GM19240 (cell line): Measurements from ENCODE around the gene OR6C75.
"Not testable (repeated sequence)": the region's sequence is repeated elsewhere in the genome, so short reads cannot be mapped to it uniquely, and the experiment has no call there.

Experiments
- DNase-seq: peaks from one replicate; pipeline ENCODE4 v3.0.0; 2011; ENCODE audit warnings: low spot score; ENCODE audit not compliant: insufficient read length

OR6C75 gene

DNA sequence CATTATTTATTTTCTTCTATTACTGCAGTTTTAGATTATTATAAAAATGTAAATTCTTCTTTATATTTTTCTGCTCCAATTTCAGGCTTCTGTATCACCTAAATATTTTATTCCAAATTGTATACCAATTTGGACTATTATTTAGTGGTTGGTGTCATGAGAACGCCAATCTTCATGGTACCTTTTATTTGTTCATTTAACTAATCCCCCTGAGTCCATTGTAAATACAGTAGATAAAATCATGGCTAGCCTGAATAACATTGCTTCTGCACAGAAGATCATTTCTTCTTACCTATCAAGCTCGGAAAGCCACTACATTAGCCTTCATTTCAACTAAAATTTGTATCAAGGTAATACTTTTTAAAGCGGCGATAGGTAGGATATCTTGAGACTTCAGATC is at the start of gene OR6C75:
TSS of gene OR6C75 (plus strand) at position 301 of the 400 bp plus-strand sequence. CDS start 2,136 bp downstream, outside the sequence.
- no peak for DNase-seq

DNA sequence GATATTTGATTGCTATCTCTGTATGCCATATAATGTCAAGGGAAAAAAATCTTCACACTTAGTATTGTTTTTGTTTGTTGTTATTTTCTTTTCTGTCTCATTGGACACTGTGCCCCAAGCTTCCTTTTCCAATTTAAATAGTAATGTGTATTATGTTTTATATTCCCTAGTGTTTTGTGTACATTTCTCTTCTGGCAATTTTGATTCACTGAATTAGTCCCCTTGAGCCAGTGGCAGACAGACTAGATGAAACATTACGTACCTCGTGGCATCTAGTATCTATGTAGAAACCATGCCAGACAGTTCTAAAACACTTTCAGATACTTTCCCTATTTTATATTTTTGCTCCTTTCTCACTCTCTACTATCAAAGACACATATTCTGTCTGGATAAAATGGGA is 48.7 kb upstream of the OR6C75 start, which contains the start of gene OR6C1:
TSS of gene OR6C1 (plus strand) at position 301 of the 400 bp plus-strand sequence. CDS start 6,257 bp downstream, outside the sequence.
- DNase-seq = no peak

DNA sequence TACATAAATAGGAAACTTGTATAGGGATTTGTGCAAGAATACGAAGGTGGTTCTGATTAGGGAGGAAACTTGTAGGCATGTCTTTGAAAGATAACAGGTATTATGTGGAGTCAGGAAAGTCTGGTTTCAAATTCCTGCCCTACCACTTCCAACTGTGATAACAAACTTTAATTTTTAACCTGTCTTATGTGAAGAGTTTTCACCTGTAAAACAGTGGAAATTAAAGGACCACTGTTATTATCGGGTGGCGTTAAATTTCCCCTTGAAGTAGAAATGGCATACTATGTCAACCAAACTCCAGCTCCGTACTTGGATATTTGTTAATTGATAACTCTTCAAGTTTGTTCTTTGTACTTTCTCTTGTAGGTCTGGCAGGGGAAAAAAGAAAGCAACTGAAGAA is 42.6 kb upstream of the OR6C75 start:
- DNase-seq = no peak

DNA sequence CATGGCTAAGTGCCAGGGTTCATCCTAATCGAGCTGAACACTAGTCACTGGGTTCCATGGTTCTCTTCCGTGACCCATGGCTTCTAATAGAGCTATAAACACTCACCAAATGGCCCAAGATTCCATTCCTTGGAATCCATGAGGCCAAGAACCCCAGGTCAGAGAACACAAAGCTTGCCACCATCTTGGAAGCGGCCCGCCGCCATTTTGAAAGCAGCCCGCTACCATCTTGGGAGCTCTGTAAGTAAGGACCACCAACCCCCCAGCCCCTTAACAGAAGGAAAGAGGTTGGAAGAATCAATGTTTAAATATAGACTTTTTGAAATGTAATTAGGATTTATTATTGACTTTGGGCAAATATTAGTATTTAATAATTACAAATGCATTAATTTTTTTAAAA is 37.0 kb upstream of the OR6C75 start:
- DNase-seq = not testable (repeated sequence)

DNA sequence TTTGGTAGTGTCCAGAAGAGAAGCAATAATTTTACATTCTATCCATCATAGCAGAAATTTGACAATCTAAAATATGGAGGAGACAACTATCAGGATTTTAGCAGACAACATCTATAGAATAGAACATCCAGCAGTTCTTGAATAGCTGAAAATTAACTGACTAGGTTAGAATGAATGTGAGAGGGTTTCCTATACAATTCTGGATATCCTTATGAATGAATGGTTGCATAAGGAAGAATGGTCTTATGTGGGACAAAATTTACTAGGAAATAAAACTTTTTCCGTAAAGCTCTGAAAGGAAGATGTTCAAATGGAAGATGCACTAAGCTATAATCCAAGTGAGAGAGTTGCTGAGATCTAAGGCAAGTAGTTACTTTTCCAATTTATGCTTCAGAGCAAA is 32.3 kb upstream of the OR6C75 start, which contains the start of gene OR6C3:
TSS of gene OR6C3 (plus strand) at position 301 of the 400 bp plus-strand sequence. CDS start 955 bp downstream, outside the sequence.
- DNase-seq = no peak

DNA sequence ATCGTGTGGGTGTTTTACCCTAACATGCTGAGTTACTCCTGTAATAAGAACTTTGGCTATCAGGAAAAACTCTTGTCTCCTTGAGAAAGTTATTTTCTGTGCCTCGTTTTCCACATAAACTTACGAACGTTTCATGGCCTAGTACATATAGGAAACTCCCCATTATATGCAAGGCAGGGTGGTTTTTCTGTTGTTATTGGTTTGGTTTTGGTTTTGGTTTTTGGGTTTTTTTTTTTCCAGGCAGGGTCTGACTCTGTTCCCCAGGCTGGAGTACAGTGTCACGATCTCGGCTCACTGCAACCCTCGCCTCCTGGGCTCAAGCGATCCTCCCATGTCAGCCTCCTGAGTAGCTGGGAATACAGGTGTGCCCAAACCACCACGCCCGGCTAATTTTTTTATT is 26.8 kb upstream of the OR6C75 start:
- DNase-seq = no peak

DNA sequence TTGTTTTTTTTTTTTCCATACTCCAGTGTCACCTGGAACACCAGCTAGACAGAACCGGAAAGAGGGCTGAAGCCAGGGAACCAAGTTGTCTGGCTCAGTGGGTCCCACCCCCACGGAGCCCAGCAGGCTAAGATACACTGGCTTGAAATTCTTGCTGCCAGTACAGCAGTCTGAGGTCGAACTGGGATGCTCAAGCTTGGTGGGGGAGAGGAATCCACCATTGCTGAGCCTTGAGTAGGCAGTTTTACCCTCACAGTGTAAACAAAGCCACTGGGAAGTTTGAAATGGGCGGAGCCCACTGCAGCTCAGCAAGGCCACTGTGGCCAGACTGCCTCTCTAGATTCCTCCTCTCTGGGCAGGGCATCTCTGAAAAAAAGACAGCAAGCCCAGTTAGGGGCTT is 7.4 kb upstream of the OR6C75 start:
- not testable (repeated sequence) for DNase-seq

DNA sequence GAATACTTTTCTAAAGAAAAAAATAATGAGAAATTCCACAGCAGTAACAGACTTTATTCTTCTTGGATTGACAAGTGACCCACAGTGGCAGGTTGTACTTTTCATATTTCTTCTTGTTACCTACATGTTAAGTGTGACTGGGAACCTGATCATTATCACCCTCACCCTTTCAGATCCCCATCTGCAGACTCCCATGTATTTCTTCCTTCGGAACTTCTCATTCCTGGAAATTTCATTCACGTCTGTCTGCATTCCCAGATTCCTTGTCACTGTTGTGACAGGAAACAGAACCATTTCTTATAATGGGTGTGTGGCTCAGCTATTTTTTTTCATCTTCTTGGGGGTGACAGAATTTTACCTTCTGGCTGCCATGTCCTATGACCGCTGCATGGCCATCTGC is 2.3 kb downstream of the OR6C75 start:
- no peak for DNase-seq

DNA sequence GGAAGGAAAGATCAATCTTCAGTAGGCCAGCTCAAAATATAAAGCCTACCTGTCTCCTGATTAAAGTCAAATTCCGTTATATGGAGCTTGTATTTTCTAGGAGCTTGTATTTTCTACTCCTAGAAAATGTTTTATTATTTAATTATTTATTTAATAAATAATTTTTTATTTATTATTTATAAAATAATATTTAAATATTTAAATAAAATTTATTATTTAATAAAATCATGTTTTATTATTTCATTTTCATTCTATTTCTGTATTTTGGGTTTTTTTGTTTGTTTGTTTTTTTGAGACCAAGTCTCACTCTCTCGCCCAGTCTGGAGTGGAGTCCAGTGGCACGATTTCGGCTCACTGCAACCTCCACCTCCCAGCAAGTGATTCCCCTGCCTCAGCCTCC is 9.7 kb downstream of the OR6C75 start:
- DNase-seq = no peak

DNA sequence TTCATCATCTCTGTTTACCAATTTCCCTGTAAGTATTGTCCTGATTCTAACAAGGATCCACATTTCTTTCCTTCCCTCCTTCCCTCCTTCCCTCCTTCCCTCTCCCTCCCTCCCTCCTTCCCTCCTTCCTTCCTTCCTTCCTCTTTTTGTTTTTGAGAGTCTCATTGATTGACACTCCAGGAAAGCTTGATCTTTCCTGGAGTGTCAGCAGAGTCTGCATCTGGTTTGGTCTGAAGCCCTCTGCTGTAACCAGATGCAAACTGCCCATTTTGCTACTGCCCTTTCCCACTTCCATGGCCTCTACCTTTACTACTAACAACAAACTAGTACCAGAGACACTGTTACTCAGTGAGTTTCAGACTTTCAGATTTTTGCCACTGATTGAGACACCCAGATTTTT is 23.1 kb downstream of the OR6C75 start:
- no peak for DNase-seq

DNA sequence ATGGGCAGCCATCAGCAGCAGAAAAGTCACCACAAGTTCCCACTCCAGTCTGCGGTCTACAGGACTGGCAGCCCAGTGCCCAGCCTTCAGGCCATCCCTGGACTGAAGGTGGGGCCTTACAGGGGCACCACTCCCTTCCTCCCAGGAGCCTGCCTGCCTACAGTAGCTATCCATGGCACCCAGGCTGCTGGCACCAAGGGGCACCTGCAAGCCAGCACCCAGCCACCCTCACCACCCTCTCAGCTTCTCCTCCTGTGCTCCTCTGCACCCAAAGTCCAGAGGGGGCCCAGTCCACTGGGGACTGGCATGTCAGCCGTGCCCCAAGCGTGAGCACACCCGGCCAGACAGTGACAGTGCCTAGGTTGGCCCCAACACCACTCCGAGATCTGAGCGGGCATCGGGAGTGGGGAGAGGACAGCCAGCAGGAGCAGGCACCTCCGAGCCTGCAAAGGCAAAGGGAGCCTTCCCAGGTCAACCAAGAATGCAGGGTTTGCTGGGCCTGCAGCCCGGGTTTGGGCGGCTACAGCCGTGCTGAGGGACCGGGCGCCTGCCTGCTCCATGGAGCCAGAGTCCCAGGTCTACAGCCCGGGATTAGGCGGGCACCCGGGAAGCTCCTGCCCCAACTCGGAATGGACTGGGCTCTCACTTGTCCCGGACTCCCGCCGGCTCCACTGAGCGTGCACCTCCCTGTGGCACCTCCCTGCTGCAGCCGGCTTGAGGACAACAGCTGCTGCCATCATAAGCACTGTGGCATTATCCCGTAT is 29.4 kb downstream of the OR6C75 start:
- no peak for DNase-seq

DNA sequence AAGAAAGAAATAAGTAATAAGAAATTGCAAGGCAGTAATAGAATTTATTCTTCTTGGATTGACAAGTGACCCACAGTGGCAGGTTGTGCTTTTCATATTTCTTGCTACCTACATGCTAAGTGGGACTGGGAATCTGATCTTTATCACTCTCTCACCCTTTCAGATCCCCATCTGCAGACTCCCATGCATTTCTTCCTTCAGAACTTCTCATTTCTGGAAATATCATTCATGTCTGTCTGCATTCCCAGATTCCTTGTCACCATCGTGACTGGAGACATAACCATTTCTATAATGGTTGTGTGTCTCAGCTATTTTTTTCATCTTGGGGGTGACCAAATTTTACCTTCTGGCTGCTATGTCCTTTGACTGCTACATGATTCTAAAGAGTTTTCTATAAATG is 33.6 kb downstream of the OR6C75 start:
- DNase-seq = no peak

DNA sequence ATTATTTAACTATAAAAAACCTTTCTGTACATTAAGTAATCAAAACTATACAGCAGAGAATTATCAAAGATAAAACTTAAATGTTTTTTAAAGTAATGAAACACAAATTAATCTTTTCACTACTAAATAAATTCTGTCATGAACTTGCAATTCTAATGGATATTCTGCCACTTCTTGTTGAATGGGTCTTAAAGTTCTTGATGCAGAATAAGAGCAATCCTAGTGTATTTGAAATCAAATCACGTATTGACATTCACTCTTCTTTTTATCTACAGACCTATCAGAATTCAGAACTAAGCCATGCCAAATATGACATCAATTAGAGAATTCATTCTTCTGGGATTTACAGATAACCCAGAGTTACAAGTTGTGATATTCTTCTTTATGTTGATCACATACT is 37.5 kb downstream of the OR6C75 start, which contains the start of gene OR6C65:
TSS of gene OR6C65 (plus strand) at position 301 of the 400 bp plus-strand sequence. CDS start at position 301, 0 bp downstream.
- no peak for DNase-seq

DNA sequence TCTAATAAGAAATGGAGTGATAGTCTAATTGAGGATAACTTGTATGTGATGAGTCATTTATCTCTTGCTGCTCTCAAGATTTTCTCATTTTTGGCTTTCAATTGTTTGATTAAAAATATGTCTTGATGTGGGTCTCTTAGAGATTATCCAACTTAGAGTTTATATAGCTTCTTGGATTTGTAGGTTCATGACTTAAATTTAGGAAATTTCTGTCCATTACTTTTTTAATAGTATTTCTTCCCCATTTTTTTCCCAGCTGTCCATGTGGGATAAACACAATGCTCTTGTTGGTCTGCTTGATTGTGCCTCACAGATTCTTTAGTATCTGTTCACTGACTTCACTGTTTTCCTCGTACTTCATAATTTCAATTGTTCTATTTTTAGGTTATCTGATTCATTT is 45.1 kb downstream of the OR6C75 start:
- DNase-seq = no peak

DNA sequence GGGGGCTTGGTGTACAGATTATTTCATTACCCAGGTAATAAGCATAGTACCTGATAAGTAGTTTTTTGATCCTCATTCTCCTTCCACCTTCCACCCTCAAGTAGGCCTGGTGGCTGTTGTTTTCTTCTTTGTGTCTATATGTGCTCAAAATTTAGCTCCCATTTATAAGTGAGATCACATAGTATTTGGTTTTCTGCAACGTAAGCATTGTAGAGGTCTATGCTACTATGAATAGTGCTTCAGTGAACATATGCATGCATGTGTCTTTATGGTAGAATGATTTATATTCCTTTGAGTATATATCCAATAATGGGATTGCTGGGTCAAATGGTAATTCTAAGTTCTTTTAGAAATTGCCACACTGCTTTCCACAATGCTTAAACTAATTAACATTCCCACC is 46.4 kb downstream of the OR6C75 start:
- not testable (repeated sequence) for DNase-seq

DNA sequence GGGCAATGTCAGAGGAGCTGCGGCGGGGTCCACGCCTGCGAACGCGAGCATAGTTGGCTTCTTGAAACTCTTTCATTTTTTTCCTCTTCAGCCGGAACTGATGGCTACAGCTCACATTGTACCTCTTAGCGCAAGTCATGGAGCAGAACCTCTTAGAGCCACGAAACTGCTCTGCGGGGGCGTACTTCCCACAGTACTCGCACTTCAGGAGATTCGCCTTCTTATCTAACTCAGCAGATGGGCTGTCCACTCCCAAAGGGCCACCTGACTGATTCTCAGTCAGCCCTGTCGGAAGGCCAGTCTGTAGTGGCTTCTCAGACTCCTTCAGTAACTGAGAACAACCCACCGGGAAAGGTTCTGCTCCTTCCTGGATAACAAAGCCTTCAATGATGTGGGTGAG is 49.4 kb downstream of the OR6C75 start:
- DNase-seq = not testable (repeated sequence)

DNA sequence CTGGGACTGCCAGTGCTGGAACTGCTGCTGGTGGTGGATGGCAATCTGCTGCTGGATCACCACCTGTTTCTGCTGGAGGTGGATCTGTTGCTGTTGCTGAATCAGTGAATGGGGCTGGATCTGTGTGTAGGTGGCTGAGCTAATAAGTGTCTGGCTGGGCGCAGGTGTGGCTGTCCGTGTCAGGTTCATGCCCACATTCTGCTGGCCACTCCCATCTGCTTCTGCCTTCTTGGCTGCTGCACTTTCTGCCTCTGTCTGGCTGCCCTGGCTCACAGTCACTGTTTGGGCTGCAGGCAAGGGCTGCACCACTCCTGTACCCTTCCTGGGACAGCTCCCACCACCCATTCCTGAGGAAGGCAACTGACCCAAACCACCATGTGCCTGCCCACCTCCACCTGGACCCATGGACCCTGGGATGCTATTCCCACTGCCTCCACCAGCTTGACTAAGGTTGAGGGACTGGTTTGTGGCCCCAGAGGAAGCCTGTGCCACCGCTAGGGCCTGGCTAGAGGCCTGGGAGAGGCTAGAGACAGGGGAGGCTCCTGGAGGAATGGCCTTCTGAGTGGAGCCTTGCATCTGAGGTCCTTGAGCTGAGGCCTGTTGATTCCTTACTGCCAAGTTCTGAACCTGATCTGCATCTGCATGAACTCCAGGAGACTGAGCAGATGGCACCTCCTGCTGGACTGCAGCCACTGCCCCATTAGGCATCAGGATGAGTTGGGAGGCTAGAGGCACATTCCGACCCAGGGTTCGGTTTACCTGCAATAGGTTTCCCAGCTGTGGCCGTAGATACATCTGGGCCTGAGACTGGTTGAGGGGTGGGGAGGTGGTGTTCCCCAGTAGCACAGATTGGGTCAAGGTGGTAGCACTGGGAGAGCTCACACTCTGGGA is 51.0 kb downstream of the OR6C75 start:
- not testable (repeated sequence) for DNase-seq

DNA sequence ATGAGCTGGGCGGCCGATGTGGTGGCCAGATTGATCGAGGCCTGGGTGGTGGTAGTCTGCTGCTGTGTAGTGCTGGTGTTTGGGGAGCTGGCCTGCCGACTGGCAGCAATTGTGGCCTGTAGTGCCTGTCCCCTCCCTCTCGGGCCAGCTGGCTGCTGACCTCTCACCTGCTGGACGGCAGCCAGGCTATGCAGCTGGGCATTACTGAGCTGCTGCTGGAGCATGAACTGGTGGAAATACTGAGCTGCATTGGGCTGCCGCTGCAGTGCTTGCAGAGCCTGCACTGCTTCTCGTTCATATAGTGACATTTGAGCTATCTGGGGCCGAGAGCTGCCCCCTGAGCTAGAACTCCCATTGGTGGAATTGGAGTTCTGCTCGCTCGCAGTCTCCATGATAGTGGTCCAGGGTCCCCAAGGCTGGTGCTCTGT is 51.6 kb downstream of the OR6C75 start:
- not testable (repeated sequence) for DNase-seq

DNA sequence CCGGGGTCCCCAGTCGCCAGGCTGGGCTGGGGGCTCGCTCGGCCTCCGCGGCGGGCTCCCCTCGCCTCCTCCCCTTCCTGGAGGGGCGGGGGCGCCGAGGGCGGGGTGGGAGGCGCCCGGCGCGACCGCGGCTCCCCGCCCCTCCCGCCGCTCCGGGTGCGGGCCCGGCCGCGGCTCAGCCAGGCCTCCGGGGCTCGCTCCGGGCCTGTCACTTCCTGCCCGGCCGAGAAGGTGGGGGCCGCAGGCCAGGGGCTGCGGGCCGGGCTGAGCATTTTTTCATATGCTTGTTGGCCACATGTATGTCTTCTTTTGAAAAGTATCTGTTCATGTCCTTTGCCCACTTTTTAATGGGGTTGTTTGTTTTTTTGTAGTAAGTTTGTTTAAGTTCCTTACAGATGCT is 52.1 kb downstream of the OR6C75 start:
- not testable (repeated sequence) for DNase-seq

DNA sequence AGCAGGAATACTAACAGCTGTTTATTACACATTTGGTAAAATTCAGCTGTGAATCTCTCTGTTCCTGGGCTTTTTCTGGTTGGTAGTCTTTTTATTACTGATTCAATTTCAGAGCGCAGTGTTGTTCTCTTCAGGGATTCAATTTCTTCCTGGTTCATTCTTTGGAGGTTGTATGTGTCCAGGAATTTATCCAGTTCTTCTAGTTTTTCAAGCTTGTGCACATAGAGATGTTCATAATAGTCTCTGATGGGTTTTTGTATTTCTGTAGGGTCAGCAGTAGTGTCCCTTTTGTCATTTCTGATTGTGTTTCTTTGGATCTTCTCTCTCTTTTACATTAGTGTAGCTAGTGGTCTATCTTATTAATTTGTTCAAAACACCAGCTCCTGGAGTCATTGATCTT is 54.2 kb downstream of the OR6C75 start:
- DNase-seq = no peak
